Stimulated activated naive CD8-positive, alpha-beta T cell treated with anti-CD3 and anti-CD28 coated beads, Interleukin-15, Interleukin-2, amounts not matched to agents 100 ng/mL and 50 ng/mL, for 24 hours (primary cell): ENCODE data around the gene STEAP2.
"Not testable (repeated sequence)": the region's sequence is repeated elsewhere in the genome, so short reads cannot be mapped to it uniquely, and the experiment has no call there.

Source experiments
- H3K27ac Mint-ChIP-seq: one replicate; pipeline ENCODE4 v1.8.0; 2021; ENCODE audit warnings: mild to moderate bottlenecking, mixed read lengths
- H3K27me3 Mint-ChIP-seq: one replicate; pipeline ENCODE4 v1.8.0; 2021; ENCODE audit warnings: mixed read lengths
- H3K36me3 Mint-ChIP-seq: one replicate; pipeline ENCODE4 v1.8.0; 2021; ENCODE audit warnings: low read depth, mixed read lengths
- H3K4me1 Mint-ChIP-seq: one replicate; pipeline ENCODE4 v1.8.0; 2021; ENCODE audit warnings: low read depth, mixed read lengths
- H3K4me3 Mint-ChIP-seq: one replicate; pipeline ENCODE4 v1.8.0; 2021; ENCODE audit warnings: mild to moderate bottlenecking, mixed read lengths
- H3K9me3 Mint-ChIP-seq: one replicate; pipeline ENCODE4 v1.8.0; 2021; ENCODE audit warnings: mixed read lengths

STEAP2 gene

DNA sequence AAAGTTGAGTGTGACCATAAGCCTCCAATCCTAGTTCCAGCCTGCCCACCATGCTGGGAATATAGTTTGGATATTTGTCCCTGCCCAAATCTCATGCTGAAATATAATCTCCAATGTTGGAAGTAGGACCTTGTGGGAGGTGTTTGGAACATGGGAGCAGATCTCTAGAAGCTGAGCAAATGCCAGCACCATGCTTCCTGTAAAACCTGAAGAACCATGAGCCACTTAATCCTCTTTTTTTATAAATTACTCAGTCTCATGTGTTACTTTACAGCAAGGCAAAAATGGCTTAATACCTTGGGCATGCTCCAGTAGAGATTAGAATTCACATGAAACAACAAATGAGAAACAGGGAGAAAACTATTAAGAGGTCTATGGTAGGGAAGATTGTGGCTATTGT, 30.1 kb upstream of the STEAP2 start:
- peaks cover 26% of the 10 kb centered on the region for H3K4me1 Mint-ChIP-seq
- H3K27me3 Mint-ChIP-seq, result peaks cover 7% of the 10 kb centered on the region
- H3K9me3 Mint-ChIP-seq, result no peaks in the 10 kb centered on the region
- no peak overlapping the region for H3K4me3 Mint-ChIP-seq
- no peaks in the 10 kb centered on the region for H3K36me3 Mint-ChIP-seq
- H3K27ac Mint-ChIP-seq, result no peak overlapping the region

DNA sequence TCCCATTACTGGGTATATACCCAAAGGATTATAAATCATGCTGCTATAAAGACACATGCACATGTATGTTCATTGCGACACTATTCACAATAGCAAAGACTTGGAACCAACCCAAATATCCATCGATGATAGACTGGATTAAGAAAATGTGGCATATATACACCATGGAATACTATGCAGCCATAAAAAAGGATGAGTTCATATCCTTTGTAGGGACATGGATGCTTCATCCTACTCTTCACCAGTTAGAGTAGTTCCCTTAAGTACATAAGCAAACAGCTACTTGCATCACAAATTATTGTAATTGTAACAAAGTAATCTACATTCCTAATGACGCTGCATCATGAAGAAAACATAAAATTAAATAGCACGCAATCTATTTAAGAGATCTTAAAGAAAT, 25.2 kb upstream of the STEAP2 start:
- peaks cover 11% of the 10 kb centered on the region for H3K27me3 Mint-ChIP-seq
- H3K27ac Mint-ChIP-seq, H3K4me1 Mint-ChIP-seq, H3K4me3 Mint-ChIP-seq, H3K9me3 Mint-ChIP-seq, H3K36me3 Mint-ChIP-seq: not testable (repeated sequence)

DNA sequence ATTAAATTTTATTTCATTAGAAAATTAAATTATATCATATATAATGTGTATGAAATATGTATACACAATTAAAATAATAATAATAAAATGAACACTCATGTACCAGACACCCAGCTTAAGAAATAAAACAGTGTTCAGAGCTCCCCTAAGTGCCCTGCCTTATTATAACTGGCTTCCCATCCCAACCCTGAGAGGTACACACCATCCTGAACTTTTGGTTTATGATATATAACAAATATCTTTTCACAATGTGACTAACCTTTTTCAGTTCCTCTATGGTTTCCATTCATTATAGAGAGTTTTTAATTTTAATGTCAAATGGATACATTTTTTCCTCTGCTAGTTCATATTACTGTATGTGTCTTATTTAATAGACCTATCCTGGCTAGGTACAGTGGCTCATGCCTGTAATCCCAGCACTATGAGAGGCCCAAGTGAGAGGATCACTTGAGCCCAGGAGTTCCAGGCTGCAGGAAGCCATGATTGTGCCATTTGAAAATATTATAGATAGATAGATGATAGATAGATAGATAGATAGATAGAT, 24.0 kb upstream of the STEAP2 start:
- H3K4me1 Mint-ChIP-seq, result no peaks in the 10 kb centered on the region
- peaks cover 11% of the 10 kb centered on the region for H3K27me3 Mint-ChIP-seq
- no peak overlapping the region for H3K27ac Mint-ChIP-seq
- no peaks in the 10 kb centered on the region for H3K36me3 Mint-ChIP-seq
- H3K4me3 Mint-ChIP-seq, result no peak overlapping the region
- H3K9me3 Mint-ChIP-seq, result peaks cover 9% of the 10 kb centered on the region

DNA sequence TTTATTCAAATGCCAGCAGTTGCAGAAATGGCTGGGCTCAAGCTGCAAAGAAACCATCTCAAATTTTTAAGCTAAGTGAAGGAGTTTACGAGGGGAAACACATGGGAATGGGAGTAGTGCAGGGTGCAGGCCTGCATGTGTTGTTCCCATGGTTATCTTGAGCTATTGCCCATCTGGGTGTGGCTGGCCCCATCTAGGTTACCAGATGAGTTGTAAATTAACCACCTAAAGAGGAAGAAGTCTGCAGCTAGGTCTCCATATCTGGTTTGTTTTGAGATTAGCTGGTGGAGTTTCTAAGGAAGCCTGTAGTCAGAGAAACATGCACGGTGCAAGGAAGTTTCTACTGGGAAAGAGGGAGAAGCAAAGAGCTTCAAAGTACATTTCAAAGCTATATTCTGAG, 23.3 kb upstream of the STEAP2 start:
- Mint-ChIP-seq H3K27me3 (peaks cover 11% of the 10 kb centered on the region), H3K27ac (no peak overlapping the region), H3K9me3 (peaks cover 14% of the 10 kb centered on the region), H3K4me3 (no peak overlapping the region), H3K36me3 (no peaks in the 10 kb centered on the region), H3K4me1 (no peaks in the 10 kb centered on the region)

DNA sequence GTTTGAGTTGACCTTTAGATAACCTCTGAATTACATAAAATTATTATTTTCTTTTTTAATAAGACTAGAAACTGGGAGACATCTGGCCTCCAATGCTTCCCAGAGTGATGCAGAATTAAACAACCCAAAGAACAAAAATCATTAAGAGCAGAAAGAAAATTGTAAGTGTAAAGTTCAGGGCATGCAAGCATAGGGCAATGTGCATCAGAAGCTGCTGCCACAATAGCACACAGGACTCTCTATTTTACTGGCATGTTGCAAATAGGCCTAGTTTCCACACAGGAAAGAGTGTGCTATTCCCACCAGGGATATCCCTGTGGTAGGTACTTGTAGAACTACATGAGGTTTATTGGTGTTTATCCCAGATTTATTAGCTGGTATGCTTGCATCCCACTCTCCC, 20.5 kb upstream of the STEAP2 start:
- Mint-ChIP-seq H3K36me3 (no peaks in the 10 kb centered on the region), H3K27ac (no peak overlapping the region), H3K9me3 (peaks cover 14% of the 10 kb centered on the region), H3K27me3 (peaks cover 7% of the 10 kb centered on the region), H3K4me1 (no peaks in the 10 kb centered on the region), H3K4me3 (no peak overlapping the region)

DNA sequence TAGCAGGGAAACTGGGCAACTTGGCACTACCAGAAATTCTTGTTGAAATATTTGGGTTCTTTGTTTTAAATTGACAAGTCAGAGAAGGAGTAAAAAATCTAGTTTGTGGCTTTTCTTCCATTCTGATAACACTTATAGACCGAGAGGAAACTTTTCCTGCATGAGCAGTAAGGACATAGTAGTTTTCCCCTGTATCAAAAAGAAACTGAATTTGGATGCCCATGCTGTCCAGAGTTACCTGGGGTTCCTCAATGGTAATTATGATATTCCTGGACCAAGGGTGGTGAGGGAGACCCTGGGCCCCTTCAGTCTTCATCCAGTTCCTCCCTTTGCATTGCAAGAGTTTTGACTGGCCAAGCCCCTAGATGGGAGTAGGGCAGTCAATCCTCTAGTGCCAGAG, 19.9 kb upstream of the STEAP2 start:
- Mint-ChIP-seq H3K27me3 (peaks cover 11% of the 10 kb centered on the region), H3K27ac (no peak overlapping the region), H3K4me1 (no peaks in the 10 kb centered on the region), H3K4me3 (no peak overlapping the region), H3K9me3 (peaks cover 14% of the 10 kb centered on the region), H3K36me3 (no peaks in the 10 kb centered on the region)

DNA sequence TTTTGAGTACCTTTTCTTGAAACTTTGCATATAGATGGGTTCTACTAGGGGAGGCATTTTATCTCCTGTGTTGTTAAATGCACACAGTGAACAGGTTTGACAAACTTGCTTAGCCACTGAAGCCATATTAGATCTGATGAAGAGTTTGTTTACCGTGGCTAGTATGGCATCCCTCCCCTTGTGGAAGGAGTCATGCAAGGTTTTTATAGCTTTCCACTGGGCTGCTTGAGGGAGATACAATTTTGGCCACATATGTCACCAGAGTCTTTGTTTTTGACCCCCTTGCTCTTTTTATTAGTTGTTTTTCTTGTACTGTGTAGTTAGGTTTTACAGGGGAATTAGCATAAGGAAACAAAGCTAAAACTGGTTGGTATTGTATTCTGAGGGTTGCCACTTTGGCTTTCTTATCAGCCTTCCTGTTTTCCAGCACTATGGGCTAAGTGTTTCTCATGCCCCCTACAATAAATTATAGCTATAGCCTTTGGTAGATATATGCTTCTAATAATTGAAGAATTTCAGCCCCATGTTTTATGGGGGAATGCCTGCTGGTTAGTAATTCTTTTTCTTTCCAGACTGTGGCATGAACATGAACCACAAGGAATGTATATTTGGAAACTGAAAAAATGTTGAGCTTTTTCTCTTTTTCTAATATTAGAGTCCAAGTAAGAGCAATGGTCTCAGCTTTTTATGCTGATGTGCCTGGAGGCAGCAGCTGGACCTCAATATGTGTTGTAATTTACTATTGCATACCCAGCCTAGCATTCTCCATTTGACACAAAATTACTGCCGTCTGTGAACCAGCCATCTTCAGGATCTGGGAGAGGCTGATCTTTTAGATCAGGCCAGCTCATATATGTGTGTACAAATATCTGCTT, 18.4 kb upstream of the STEAP2 start:
- H3K4me3 Mint-ChIP-seq, result no peak overlapping the region
- H3K27ac Mint-ChIP-seq, result no peak overlapping the region
- peaks cover 11% of the 10 kb centered on the region for H3K27me3 Mint-ChIP-seq
- peaks cover 14% of the 10 kb centered on the region for H3K9me3 Mint-ChIP-seq
- no peaks in the 10 kb centered on the region for H3K4me1 Mint-ChIP-seq
- no peaks in the 10 kb centered on the region for H3K36me3 Mint-ChIP-seq

DNA sequence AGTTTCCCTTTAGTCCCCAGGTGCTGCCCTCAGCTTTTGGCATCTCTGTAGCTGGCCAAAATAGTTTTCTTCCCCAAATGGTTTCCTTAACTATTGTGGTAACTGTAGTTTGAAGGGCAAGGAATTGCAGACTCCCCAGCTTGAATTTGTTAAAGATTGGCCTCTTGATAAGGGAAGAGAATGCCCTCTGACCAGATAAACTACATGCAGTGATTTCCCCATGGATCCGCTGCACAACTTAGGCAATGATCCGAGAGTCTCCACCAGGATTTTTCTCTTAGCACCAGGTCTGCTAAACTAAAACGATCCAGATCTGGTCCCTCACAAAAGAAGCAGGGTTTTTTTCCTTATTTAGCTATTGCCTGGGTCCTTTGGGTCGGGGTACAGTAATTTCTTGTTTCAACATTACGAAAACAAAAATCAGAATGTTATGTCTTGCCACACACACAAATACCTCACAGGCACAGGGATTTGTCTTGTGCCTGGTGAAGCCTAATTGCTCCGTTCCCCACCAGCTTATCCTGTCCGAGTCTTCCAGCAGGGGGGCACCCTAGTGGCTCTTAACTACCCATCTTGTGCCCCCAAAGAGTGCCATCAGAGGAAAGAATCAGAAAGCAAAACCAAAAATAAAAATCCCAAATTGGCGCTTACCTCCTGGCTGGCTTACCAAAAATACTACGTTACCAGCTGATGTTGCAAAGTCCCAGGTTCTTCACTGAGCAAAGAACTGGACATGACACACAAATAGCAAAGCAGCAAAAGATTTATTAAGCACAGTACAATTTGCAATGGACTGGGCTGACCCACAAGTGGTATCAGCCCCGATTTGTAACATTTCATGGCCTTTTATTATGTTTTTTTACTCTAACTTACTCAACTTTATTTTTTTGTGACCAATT, 16.4 kb upstream of the STEAP2 start:
- Mint-ChIP-seq H3K4me1 (no peaks in the 10 kb centered on the region), H3K36me3 (no peaks in the 10 kb centered on the region), H3K9me3 (peaks cover 11% of the 10 kb centered on the region), H3K4me3 (no peak overlapping the region), H3K27ac (no peak overlapping the region), H3K27me3 (peaks cover 7% of the 10 kb centered on the region)

DNA sequence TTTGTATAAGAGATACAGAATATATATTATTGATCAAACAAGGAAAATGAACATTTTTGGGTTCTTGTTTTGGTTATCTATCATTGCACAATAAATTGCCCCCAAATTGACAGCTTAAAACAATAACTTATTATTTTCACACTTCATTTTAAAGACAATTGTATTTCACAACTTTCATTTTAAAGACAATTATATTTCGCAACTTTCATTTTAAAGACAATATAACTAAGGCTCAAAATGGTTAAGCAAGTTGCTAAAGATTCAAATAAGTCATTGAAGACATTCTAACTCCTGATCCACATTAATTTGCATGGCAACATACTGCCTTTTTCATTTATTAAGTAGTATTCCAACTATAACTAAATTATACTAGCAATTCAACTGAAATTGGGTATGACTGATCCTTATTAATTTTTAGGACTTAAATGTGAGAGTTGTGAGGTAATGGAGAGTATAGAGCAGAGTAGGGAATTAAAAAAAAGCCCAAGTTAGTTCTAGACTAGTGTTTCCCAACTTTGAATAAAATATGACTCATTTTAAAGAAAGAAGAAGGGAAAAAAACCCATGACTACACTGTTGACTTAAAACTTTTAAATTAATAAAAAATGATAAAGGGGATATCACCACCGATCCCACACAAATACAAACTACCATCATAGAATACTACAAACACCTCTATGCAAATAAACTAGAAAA, 9.9 kb upstream of the STEAP2 start:
- no peaks in the 10 kb centered on the region for H3K27me3 Mint-ChIP-seq
- no peaks in the 10 kb centered on the region for H3K9me3 Mint-ChIP-seq

DNA sequence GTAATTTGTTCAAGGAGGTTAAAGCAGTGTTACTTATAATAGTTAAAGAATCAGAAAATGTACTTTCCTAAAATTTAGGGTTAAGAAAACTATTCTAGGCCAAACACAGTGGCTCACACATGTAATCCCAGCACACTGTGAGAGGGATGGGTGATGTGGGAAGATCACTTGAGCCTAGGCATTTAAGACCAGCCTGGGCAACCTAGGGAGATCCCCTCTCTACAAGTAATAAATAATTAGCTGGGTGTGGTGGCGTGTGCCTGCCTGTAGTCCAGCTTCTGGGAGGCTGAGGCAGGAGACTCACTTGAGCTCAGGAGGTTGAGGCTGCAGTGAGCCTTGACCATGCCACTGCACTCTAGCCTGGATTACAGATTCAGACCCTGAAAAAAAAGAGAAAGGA, 3.6 kb upstream of the STEAP2 start:
- no peak overlapping the region for H3K4me3 Mint-ChIP-seq
- H3K27ac Mint-ChIP-seq, result no peak overlapping the region
- peaks cover 5% of the 10 kb centered on the region for H3K4me1 Mint-ChIP-seq
- H3K9me3 Mint-ChIP-seq, result no peaks in the 10 kb centered on the region
- no peaks in the 10 kb centered on the region for H3K36me3 Mint-ChIP-seq
- H3K27me3 Mint-ChIP-seq, result peaks cover 20% of the 10 kb centered on the region

More for the DNA sequence above, 9.9 kb upstream of the STEAP2 start:
- no peak overlapping the region for H3K4me3 Mint-ChIP-seq
- H3K27ac Mint-ChIP-seq, result no peak overlapping the region
- H3K4me1 Mint-ChIP-seq, result no peaks in the 10 kb centered on the region
- no peaks in the 10 kb centered on the region for H3K36me3 Mint-ChIP-seq

DNA sequence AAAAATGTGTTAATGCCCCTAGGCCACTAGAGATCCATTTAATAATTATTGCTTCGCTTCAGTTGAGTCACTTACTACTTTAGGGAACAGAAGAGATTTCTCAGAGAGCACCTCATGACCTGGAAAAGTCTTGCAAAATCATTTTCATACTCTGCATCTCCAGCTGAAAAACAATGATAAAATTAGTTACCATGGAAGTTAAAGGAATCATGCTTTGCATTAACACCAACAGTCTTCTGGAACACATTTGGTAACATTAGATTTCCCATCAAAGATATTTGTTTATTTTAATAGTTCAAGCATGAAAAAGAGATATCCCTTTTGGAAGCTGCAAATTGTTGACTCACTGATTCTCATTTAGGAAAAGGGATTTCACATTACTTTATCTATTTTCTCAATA, 1.8 kb upstream of the STEAP2 start:
- Mint-ChIP-seq H3K27ac (no peak overlapping the region), H3K4me3 (no peak overlapping the region), H3K9me3 (no peaks in the 10 kb centered on the region), H3K36me3 (no peaks in the 10 kb centered on the region), H3K27me3 (peaks cover 20% of the 10 kb centered on the region), H3K4me1 (peaks cover 5% of the 10 kb centered on the region)

DNA sequence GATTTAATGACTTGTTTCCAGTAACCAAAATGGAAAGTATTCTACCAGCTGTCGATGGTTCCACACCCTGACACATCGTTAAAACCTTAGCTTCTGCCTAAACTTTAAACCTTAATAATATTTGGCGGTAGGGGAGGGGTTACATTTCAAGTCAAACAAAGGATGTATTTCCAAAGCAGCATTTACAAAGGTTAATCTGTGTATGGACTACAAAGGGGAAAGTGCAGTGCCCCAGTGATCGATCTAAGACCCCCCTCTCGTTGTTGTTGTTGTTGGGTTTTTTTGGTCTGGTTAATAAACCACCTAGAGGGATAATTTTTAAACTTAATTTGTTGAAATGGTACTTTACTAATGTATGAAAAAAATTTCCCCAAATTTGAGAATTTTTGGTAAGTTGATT, 1.1 kb upstream of the STEAP2 start:
- no peak overlapping the region for H3K27ac Mint-ChIP-seq
- H3K9me3 Mint-ChIP-seq, result no peaks in the 10 kb centered on the region
- H3K36me3 Mint-ChIP-seq, result no peaks in the 10 kb centered on the region
- peaks cover 20% of the 10 kb centered on the region for H3K27me3 Mint-ChIP-seq
- H3K4me1 Mint-ChIP-seq, result peaks cover 5% of the 10 kb centered on the region
- H3K4me3 Mint-ChIP-seq, result no peak overlapping the region

DNA sequence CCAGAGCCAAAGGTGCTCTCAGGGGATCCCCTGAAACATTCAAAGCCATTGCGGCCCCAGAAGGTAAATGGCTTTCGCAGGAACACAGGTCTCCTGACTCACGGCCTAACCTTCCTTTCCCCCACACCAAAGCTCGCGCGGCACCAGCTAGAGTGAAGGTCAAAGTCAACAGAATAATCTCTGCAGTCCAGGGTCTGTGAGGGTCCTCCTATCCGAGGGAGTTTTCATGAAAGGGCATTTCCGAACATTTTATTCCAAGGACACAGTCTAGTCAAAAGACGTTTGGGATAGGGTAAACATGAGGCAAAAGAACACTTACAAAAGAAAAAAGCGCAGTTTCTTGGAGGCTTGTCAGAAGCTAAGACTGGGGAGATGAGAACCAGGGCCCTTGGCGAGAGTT, 559 bp upstream of the STEAP2 start:
- peaks cover 5% of the 10 kb centered on the region for H3K4me1 Mint-ChIP-seq
- no peaks in the 10 kb centered on the region for H3K9me3 Mint-ChIP-seq
- peak overlapping the region; percentile 61 for H3K4me3 Mint-ChIP-seq
- H3K27me3 Mint-ChIP-seq, result peaks cover 20% of the 10 kb centered on the region
- H3K27ac Mint-ChIP-seq, result no peak overlapping the region
- H3K36me3 Mint-ChIP-seq, result no peaks in the 10 kb centered on the region

DNA sequence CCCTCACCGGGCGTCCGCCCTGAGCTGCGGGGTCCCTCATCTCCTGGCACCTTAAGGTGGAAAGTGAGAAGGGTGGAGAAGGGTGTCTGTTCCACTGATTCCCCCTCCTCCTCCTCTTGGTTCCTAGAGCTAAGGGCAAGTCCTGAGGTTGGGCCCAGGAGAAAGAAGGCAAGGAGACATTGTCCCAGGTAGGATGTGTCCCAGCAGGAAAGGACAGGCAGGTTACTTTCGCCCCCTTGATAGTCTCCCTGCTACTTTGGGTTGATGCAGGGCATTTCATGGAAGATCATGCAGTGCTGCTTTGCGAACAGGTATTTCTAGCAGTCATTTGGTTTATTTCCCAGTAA, 582 bp downstream of the STEAP2 start:
- H3K27me3 Mint-ChIP-seq, result peaks cover 23% of the 10 kb centered on the region
- no peaks in the 10 kb centered on the region for H3K9me3 Mint-ChIP-seq
- no peak overlapping the region for H3K4me3 Mint-ChIP-seq
- H3K27ac Mint-ChIP-seq, result no peak overlapping the region
- H3K36me3 Mint-ChIP-seq, result no peaks in the 10 kb centered on the region
- peaks cover 5% of the 10 kb centered on the region for H3K4me1 Mint-ChIP-seq

DNA sequence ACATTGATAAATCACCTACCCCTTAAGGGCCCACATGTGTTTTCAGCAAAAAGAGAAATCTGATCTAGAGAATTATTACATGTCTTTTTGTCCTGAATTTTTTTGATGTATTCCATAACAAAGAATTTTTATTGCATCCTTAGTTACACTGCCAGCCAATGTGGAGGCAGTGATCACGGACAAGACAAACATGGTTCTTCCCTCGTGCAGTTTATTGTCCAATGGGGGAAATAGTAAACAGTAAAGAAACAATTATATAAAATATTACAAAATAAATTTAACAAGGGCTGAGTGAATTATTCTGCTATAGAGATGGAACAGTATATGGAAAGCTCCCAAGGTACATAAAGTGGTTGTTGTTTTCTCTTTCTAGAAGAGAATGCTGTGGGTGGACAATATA, 2.0 kb downstream of the STEAP2 start:
- Mint-ChIP-seq H3K27ac (no peak overlapping the region), H3K4me3 (no peak overlapping the region), H3K9me3 (no peaks in the 10 kb centered on the region), H3K4me1 (peaks cover 5% of the 10 kb centered on the region), H3K36me3 (no peaks in the 10 kb centered on the region), H3K27me3 (peaks cover 28% of the 10 kb centered on the region)
